Body of pancreas (tissue), 4 donors: Measurements from ENCODE around the gene SLC11A1.

Experiments
- CTCF ChIP-seq, 7 experiments: fragments of 450-650 bp in 4 of 7; fragments of 200-600 bp in 3 of 7; sonication (generic) in 3 of 7; IDR thresholded peaks; one replicate each; pipeline ENCODE4 v1.5.1; 2016 to 2019; ENCODE audit warnings: antibody characterized with exemption in 7 of 7
- POLR2A ChIP-seq, 3 donors: fragments of 450-650 bp; IDR thresholded peaks; one replicate each; pipeline ENCODE4 v1.6.1; 2016; ENCODE audit warnings: antibody characterized with exemption in 3 of 3, mild to moderate bottlenecking in 2 of 3

DNA sequence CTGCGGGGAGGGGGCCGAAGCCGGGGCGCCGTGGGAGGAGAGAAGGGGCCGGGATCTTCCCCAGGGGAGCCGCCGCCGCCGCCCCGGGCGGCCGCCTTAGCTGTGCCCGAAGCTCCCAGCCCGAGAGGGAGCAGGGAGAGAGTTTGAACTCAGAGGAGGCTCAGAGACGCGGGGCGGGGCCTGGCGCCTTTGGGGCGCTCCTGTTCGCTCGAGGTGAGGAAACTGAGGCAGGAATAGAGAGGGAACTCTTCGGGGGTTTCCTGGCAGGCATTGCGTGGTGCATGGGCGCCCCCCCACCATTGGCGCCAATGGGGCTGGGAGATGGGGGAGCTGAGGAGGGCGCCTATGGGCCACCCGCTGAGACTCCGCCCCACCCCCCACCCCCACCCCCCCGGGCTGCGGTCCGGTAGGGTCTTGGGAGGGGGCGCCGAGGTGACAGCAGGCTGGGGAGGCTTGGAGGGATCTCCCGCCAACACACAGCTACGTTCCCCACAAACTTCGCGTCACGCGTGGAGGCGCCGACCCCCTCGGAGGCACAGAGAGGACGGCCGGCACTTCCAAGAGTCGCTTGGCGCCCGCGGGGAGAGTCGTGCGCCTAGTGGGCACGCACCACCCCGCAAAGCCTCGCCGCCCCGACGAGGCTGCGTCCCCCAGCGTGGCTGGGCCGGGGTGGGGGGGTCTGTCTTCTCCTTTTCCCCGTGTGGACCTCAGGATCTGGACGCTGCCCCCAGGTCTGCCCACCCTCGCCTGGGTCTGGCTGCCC lies 18.3 kb downstream of the SLC11A1 start:
- TF ChIP-seq CTCF (IDR thresholded peaks at IDR 0.05) (no peak), POLR2A (IDR thresholded peaks at IDR 0.05) (peak in 2 of 3 donors; percentile 45 to 49)
